Spleen (tissue), 7 donors: ENCODE results near the gene PRUNE1.

ENCODE experiments used
- CTCF ChIP-seq, 11 experiments: fragments of 200-600 bp in 7 of 11; fragments of 450-650 bp in 4 of 11; sonication (generic) in 4 of 11; IDR thresholded peaks in 8 of 11; conservative IDR thresholded peaks in 3 of 11; 1 replicate in 7 of 11; 2 replicates in 4 of 11; pipeline versions ENCODE4 v1.4.0 to v1.8.0; 2016 to 2021; ENCODE audit warnings: antibody characterized with exemption in 11 of 11, inconsistent platforms in 4 of 11, mild to moderate bottlenecking in 1 of 11
- POLR2A ChIP-seq, 3 donors: fragments of 450-650 bp; IDR thresholded peaks; one replicate each; pipeline ENCODE4 v1.5.1; 2017; ENCODE audit warnings: antibody characterized with exemption in 3 of 3, mild to moderate bottlenecking in 1 of 3
- POLR2AphosphoS5 ChIP-seq, 3 donors: sonication (generic); formaldehyde crosslinking; IDR thresholded peaks; one replicate each; pipeline ENCODE4 v1.5.1; 2017; ENCODE audit warnings: antibody characterized with exemption in 3 of 3
- donor health status: DM: no; HTN: no; CAD: no; lungs with moderate emphysema.
- donor health status: DM: no; HTN: no; CAD: no.
- donor health status: DM: no; HTN: no; CAD: no.

- TF ChIP-seq CTCF (IDR thresholded peaks at IDR 0.05 in 8 of 11, conservative IDR thresholded peaks at IDR 0.05 in 3 of 11), result no peak
- no peak for TF ChIP-seq POLR2A (IDR thresholded peaks at IDR 0.05)
- TF ChIP-seq POLR2AphosphoS5 (IDR thresholded peaks at IDR 0.05), result no peak
Observed at GRCh38 chr1:151050051-151050688, 41.9 kb downstream of the PRUNE1 start.
